ENCODE results near the gene BUB1.
"Not testable (repeated sequence)": the region's sequence is repeated elsewhere in the genome, so short reads cannot be mapped to it uniquely, and the experiment has no call there.

The BUB1 gene

DNA sequence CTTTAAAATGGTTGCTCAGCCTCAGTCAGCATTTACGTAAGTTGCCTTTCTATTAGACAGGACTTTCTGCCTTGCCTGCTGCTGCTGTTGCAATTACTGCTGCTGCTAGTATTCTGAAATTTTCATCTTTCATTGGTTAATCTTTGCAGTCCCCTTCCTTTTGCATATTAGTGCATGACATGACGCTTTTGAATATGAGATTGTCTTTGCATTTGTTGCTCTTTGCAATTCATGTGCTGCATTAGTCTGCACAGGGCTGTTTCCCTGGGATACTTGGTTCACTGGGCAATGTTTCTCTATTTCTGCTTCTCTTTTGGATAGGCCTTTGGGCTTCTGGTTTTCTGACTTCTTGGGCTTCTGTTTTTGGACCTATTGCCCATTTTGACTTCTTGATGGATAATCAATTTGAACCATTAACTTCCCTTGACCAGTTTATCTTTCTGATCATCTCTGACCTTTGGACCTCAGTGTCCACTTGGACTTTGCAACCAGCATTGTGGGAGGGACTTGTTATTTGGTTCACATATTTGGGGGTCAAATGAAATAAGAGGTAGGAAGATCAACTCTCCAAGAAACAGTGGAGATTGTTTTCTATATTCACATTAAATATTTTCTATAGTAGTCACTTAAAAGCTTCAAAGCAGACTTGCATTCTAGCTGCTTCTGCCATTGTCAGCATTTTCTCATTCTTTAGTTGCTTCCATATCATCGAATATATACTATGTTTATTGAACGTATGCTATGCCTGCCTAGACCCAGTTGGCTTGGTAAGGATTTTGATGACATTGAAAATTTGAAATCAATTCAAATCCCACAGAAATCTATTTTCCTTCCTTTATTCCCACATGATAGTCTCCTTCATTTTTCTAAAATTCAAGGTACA lies 12.5 kb upstream of the BUB1 start:
- no peak for DNase-seq

DNA sequence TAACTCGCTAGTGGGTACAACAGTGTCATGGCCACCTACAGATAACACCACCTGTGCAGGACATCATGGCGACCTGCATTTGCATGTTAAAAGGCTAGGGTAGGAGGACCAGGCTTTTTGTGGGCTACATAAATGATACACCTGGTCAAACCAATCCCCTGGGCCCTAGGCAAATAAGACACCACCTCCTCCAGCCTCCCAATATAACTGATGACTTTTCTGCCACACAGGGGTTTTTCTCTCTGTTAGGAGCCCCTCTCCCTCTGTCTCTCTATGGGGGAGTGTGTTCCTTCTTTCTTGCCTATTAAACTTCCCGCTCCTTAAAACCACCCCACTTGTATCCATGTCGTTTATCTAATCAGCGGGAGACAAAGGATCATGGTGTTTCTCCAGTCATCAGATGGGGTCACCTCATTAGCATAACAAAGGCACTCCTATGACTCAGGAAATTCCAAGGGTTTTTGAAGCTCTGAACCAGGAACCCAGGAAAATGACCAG lies 10.8 kb upstream of the BUB1 start:
- DNase-seq, result peak; percentile 28

- DNase-seq, result not testable (repeated sequence)
Observed at GRCh38 chr2:110687775-110688484, 10.1 kb upstream of the BUB1 start.

- no peak for DNase-seq
Observed at GRCh38 chr2:110682872-110683271, 5.0 kb upstream of the BUB1 start.

DNA sequence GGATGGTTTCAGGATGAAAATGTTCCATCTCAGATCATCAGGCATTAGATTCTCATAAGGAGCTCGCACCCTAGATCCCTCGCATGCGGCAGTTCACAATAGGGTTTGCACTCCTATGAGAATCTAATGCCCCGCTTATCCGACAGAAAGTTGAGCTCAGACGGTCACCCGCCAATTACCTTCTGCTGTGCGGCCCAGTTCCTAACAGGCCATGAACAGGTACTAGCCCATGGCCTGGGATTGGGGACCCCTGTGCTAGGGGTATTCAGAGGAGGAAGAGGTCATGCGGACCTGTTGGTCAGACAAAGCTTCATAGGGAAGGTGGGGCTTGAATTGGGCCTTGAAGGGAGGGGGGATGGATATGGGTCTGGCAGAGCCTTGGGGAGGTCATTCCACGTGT lies 4.4 kb upstream of the BUB1 start:
- DNase-seq, result no peak

GRCh38 chr2:110680709-110681108 lies 2.8 kb upstream of the BUB1 start:
- no peak for DNase-seq

DNA sequence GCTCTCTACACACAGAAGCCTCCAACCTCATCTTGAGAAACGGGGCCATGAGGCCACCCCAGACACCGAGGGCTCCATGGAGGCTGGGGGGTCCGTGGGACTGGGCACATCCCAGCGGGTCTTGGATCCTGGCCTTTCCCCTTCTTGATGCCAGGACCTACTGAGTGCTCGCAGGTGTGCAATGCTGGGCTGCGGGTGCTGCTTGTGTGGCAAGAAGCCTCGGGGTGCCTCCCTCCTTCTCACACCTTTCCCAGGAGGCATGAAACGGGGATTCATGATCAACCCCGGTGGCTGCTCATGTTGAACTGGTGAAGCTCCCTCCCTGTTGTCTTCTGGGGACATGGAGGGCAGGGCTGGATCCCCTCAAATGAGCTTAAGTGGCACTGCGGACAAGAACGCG lies 2.0 kb upstream of the BUB1 start:
- no peak for DNase-seq

- peak; percentile 17 for DNase-seq
Observed at GRCh38 chr2:110679337-110679707, 1.5 kb upstream of the BUB1 start.

GRCh38 chr2:110678457-110679336 lies 834 bp upstream of the BUB1 start:
- DNase-seq, result peak; percentile 73

- no peak for DNase-seq
Observed at GRCh38 chr2:110677080-110677479, 783 bp downstream of the BUB1 start.

GRCh38 chr2:110675679-110676078 lies 2.2 kb downstream of the BUB1 start:
- DNase-seq, result no peak

DNA sequence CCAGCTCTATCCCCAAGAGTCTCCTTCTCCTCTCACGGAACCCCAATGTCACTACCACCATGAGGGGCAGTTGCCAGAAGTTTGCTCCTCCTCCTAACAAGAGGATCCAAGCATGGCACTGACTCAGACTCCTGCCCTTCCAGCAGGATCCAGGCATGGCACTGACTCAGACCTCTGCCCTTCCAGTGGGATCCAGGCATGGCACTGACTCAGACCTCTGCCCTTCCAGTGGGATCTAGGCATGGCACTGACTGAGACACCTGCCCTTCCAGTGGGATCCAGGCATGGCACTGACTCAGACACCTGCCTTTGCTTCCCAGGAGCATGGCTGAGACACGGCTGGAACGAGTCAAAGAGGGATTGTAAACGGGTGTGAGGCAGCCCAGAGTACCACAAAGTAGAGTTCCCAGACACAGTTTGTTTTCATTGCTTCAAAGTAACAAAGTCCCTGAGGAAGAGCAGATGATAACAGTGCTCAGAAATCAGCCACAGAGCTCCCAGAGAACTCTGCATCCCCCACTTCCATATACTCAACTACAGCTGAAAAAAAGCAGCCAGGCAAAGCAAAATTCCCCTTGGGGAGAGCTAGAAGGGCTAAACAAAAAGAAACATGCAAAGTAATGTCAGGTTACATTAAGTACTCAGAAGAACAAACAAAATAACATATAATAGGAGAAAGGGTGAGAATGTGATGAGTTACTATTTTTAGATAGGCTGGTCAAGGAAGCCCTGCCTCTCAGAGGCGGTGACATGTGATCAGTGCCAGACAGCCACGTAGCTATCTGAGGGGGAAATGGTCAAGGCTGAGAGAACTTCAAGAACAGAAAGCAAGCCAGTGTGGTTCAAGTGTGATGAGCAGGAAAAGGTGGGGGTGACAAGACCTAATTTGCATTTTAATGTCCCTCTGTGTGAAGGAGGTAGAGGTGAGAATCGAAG lies 3.0 kb downstream of the BUB1 start:
- peak; percentile 67 for DNase-seq

DNA sequence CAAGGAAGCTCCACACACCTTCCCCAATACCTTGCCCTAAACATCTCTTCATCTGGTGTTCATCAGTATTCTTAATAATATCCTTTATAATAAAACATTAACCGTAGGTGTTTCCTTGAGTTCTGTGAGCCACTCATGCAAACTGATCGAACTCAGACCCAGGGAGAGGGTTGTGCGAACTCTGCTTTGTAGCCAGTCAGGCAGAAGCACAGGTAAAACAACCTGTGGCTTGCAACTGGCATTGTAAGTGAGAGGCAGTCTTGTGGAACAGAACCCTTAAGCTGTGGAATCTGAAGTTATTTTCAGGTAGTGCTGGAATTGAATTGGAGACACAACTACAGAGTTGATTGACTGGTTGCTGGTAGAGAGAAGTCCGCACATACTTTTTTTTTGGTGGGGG lies 4.7 kb downstream of the BUB1 start:
- DNase-seq, result no peak

DNA sequence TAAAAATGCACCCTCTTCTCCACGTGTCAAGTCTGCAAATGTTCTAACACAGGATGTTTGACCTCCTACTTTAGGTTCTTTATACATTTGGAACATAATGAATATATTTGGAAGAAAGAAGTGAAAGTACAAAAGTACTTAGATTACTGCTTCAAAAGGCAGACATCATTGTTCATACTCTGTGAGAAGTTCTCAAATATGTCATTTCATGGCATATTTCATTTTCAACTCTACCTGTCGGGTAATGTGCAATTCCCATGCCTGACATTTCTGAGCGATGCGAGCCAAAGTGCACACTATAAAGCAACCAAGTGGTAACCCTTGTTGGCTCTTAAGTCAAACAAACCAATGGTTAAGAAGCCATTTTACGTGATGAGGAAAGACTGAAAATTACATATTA lies 7.0 kb downstream of the BUB1 start:
- no peak for DNase-seq

- no peak for DNase-seq
Observed at GRCh38 chr2:110669079-110669478, 8.8 kb downstream of the BUB1 start.

GRCh38 chr2:110667071-110667470 lies 10.8 kb downstream of the BUB1 start:
- DNase-seq, result no peak

DNA sequence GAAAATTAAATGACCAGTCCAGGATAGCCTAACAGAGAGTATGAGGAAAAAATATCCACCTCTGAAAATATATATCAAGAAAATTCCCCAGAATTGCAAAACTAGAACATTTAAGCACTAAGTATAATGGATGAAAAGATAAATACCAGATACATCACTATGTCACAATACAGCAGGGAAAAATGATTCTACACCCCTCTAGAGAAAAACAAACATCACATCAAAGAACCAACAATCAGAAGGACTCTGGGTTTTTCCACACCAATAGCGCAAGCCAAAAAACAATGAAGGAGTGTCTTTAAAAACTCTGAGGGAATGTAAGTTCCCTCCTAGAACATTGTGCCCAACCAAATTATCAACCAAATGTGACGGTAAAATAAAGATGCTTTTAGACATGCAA lies 13.7 kb downstream of the BUB1 start:
- no peak for DNase-seq

DNA sequence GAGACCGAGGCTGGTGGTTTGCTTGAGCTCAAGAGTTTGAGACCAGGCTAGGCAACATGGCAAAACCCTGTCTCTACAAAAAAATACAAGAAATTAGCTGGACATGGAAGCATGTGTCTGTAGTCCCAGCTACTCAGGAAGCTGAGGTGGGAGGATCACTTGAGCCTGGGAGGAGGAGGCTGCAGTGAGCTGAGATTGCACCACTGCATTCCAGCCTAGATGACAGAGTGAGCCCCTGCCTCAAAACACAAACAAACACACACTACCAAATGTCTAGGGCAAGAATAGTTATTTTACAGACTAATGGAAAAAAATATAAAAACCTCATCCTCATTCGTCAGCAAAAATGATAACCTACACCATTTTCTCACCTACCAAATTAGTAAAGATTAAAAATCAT lies 15.3 kb downstream of the BUB1 start:
- no peak for DNase-seq

- no peak for DNase-seq
Observed at GRCh38 chr2:110660558-110660957, 17.3 kb downstream of the BUB1 start.

GRCh38 chr2:110659248-110659647 lies 18.6 kb downstream of the BUB1 start:
- no peak for DNase-seq

GRCh38 chr2:110657724-110658305 lies 20.0 kb downstream of the BUB1 start:
- DNase-seq, result no peak

- no peak for DNase-seq
Observed at GRCh38 chr2:110655701-110656100, 22.2 kb downstream of the BUB1 start.
